SH-SY5Y (cell line): ENCODE measurements around the gene DDC.
A peak's percentile ranks its signal among the peaks of the same experiment; 100 is the strongest.

Experiments
- GATA2 ChIP-seq: IDR thresholded peaks from 2 replicates; pipeline ENCODE4 v1.6.1; 2011; ENCODE audit warnings: mild to moderate bottlenecking, low read depth, low read length
- GATA3 ChIP-seq: IDR thresholded peaks from 2 replicates; pipeline ENCODE4 v1.6.1; 2011; ENCODE audit warnings: low read depth, mild to moderate bottlenecking, low read length, moderate library complexity

Gene DDC

GRCh38 chr7:50544992-50545391 is 20.2 kb downstream of the DDC start:
- TF ChIP-seq GATA3 (no peak), GATA2 (no peak)

- no peak for TF ChIP-seq GATA3
- TF ChIP-seq GATA2 = no peak
These were observed 21.3 kb downstream of the DDC start for GRCh38 chr7:50543776-50544442.

GRCh38 chr7:50542132-50542531 is 23.1 kb downstream of the DDC start:
- no peak for TF ChIP-seq GATA2
- no peak for TF ChIP-seq GATA3

DNA sequence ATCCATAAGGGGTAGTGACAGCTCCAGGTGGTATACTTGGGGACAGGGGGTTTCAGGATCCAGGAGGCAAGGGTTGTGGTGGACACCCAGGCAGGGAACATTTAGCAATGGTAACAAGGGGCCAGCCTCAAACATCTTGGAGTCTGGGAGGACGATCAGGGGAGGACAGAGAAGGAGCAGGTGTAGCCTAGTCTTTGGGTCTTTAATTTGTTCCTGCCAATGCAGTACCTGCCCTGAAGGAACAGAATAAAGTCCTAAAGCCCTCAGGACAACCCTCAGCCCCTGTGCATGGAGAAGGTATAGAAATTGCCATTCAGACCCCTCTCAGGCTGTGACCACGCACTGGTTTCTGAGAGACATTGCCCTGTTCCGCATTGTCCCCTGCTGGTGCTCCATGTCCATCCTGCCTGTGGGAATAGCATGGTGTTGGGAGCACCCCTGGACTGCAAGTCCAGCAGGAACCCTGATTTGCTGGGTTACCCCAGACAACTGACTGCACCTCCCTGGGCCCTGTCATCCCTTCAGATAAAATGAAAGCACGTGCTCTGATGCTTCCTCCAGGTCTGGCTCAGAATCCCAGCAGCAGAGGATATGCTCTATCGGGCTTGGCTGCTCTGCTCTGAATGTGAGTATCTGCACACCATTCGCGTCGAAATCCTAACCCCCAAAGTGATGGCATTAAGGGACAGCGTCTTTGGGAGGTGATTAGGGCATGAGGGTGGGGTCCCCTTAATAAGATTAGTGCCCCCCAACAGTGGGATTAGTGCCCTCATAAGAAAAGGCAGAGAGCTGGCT is 24.2 kb downstream of the DDC start:
- no peak for TF ChIP-seq GATA3
- no peak for TF ChIP-seq GATA2

- TF ChIP-seq GATA2 (no peak), GATA3 (no peak)
These were observed 25.5 kb downstream of the DDC start for GRCh38 chr7:50539725-50540124.

- TF ChIP-seq GATA2 (no peak), GATA3 (no peak)
These were observed 26.7 kb downstream of the DDC start for GRCh38 chr7:50538478-50538877.

- TF ChIP-seq GATA2 (no peak), GATA3 (no peak)
These were observed 27.8 kb downstream of the DDC start for GRCh38 chr7:50537417-50537816.

- no peak for TF ChIP-seq GATA3
- peak; percentile 5; the same call in 1 of the 2 replicates for TF ChIP-seq GATA2
These were observed 30.4 kb downstream of the DDC start for GRCh38 chr7:50534690-50535290.

- no peak for TF ChIP-seq GATA2
- TF ChIP-seq GATA3 = no peak
These were observed 31.3 kb downstream of the DDC start for GRCh38 chr7:50533866-50534265.

DNA sequence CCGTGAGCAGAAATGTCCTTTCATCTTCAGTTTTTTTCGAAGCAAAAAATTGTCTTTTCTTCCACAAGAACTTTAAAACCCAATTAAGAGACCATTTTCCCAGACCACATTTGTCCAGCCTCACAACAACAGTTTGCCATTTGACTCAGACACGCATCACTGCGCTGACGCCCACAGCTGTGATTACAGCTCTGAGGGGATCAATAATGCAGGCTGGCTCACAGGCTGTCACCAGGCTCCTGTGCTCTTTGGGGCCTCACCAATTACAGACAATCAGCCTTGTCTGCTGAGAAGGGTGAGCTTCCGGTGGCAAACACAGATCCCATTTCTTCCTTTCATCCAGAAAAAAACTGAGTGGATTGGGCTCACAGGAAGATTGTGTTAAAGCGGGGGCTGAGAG is 33.3 kb downstream of the DDC start:
- TF ChIP-seq GATA3 (no peak), GATA2 (no peak)

DNA sequence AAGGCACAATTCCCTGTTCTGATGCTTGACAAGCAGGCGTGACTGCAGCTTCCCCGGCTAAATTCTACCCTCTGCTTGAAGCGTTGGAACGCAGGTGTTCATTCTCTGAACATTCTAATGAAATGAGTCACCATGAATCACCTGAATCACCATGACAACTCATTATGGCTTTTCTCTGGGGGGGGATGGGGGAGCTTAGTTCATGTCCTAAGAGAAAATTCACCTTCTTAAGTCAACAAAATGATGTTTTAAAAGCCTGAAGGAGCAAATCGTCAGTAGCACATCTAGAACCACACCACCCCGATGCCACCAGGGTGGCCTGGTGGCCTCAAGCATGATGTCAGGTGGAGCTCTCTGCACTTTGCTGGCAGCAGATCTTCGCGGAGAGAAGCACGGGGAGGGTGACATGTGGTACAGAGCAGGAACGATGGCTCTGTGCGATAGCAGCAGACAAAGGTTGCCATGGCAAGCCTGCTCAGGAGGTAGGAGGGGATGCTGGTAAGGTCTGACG is 33.7 kb downstream of the DDC start:
- TF ChIP-seq GATA3 (peak; percentile 95), GATA2 (peak; percentile 99)

DNA sequence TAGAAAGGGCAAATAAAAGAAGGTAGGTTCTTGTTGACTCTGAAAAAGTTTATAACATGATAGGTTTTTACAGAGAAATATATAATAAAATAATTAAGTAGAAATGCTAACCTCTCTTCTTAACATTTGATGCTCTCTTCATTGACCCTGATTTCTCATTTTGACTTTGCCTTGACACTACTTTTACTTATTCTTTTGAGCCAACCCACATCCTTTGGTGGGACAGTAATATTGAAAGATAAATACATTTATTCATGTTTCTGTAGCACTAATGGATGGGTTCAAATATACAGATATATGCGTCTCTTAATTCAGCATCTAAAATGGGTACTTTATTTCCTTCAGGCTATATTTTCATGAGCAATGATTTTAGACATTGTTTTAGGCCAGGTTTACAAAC is 34.4 kb downstream of the DDC start:
- no peak for TF ChIP-seq GATA3
- no peak for TF ChIP-seq GATA2

- TF ChIP-seq GATA3 = no peak
- TF ChIP-seq GATA2 = no peak
These were observed 35.9 kb downstream of the DDC start for GRCh38 chr7:50529093-50529862.
